ENCODE results near the gene ZBTB16.

The ZBTB16 gene

GRCh38 chr11:114262681-114263512 is 203.4 kb downstream of the ZBTB16 start:
- no peak for DNase-seq (ENCODE audit: low read depth)

- DNase-seq (ENCODE audit: low read depth), result no peak
Observed at GRCh38 chr11:114263513-114264170, 204.1 kb downstream of the ZBTB16 start.

- DNase-seq (ENCODE audit: low read depth), result no peak
Observed at GRCh38 chr11:114264381-114264780, 204.9 kb downstream of the ZBTB16 start.

GRCh38 chr11:114265122-114265878 is 205.8 kb downstream of the ZBTB16 start:
- DNase-seq (ENCODE audit: low read depth), result no peak

GRCh38 chr11:114269498-114269897 is 210.0 kb downstream of the ZBTB16 start:
- DNase-seq (ENCODE audit: low read depth), result no peak

- no peak for DNase-seq (ENCODE audit: low read depth)
Observed at GRCh38 chr11:114270531-114271270, 211.2 kb downstream of the ZBTB16 start.

GRCh38 chr11:114271316-114271715 is 211.8 kb downstream of the ZBTB16 start:
- DNase-seq (ENCODE audit: low read depth), result no peak

GRCh38 chr11:114272311-114272710 is 212.8 kb downstream of the ZBTB16 start:
- DNase-seq (ENCODE audit: low read depth), result no peak

GRCh38 chr11:114273071-114273470 is 213.6 kb downstream of the ZBTB16 start:
- no peak for DNase-seq (ENCODE audit: low read depth)

GRCh38 chr11:114273890-114274635 is 214.6 kb downstream of the ZBTB16 start:
- no peak for DNase-seq (ENCODE audit: low read depth)

GRCh38 chr11:114274637-114275036 is 215.1 kb downstream of the ZBTB16 start:
- no peak for DNase-seq (ENCODE audit: low read depth)

GRCh38 chr11:114275280-114275679 is 215.8 kb downstream of the ZBTB16 start:
- no peak for DNase-seq (ENCODE audit: low read depth)

- DNase-seq (ENCODE audit: low read depth), result no peak
Observed at GRCh38 chr11:114276077-114276476, 216.6 kb downstream of the ZBTB16 start.

GRCh38 chr11:114277637-114278341 is 218.3 kb downstream of the ZBTB16 start:
- no peak for DNase-seq (ENCODE audit: low read depth)

GRCh38 chr11:114278342-114279065 is 219.0 kb downstream of the ZBTB16 start:
- DNase-seq (ENCODE audit: low read depth), result no peak

GRCh38 chr11:114279792-114280546 is 220.5 kb downstream of the ZBTB16 start:
- DNase-seq (ENCODE audit: low read depth), result no peak

- no peak for DNase-seq (ENCODE audit: low read depth)
Observed at GRCh38 chr11:114280696-114281095, 221.2 kb downstream of the ZBTB16 start.

GRCh38 chr11:114281388-114281956 is 222.0 kb downstream of the ZBTB16 start:
- DNase-seq (ENCODE audit: low read depth), result no peak

GRCh38 chr11:114282488-114282887 is 223.0 kb downstream of the ZBTB16 start:
- no peak for DNase-seq (ENCODE audit: low read depth)
